ENCODE data around the gene JPH2.

The JPH2 gene

GRCh38 chr20:44120676-44121425 is 66.1 kb downstream of the JPH2 start:
- DNase-seq, result no peak

GRCh38 chr20:44118185-44119033 is 68.6 kb downstream of the JPH2 start:
- DNase-seq, result no peak

- DNase-seq, result no peak
These were observed 69.4 kb downstream of the JPH2 start for GRCh38 chr20:44117296-44118184.

- no peak for DNase-seq
These were observed 71.0 kb downstream of the JPH2 start for GRCh38 chr20:44115762-44116644.

- no peak for DNase-seq
These were observed 71.8 kb downstream of the JPH2 start for GRCh38 chr20:44115181-44115580.

GRCh38 chr20:44113618-44114376 is 73.2 kb downstream of the JPH2 start:
- no peak for DNase-seq

GRCh38 chr20:44112889-44113617 is 73.9 kb downstream of the JPH2 start:
- no peak for DNase-seq

GRCh38 chr20:44112456-44112855 is 74.5 kb downstream of the JPH2 start:
- DNase-seq, result no peak

GRCh38 chr20:44111712-44112335 is 75.2 kb downstream of the JPH2 start:
- no peak for DNase-seq

GRCh38 chr20:44110816-44111568 is 76.0 kb downstream of the JPH2 start:
- no peak for DNase-seq

- no peak for DNase-seq
These were observed 77.0 kb downstream of the JPH2 start for GRCh38 chr20:44109951-44110361.

GRCh38 chr20:44106615-44107014 is 80.4 kb downstream of the JPH2 start:
- no peak for DNase-seq

GRCh38 chr20:44104798-44105517 is 82.0 kb downstream of the JPH2 start:
- DNase-seq, result no peak

GRCh38 chr20:44102582-44102981 is 84.4 kb downstream of the JPH2 start:
- no peak for DNase-seq

GRCh38 chr20:44099832-44100231 is 87.2 kb downstream of the JPH2 start:
- DNase-seq, result no peak

- no peak for DNase-seq
These were observed 88.3 kb downstream of the JPH2 start for GRCh38 chr20:44098657-44099056.

GRCh38 chr20:44098256-44098630 is 88.7 kb downstream of the JPH2 start:
- DNase-seq, result no peak

- DNase-seq, result no peak
These were observed 89.3 kb downstream of the JPH2 start for GRCh38 chr20:44097521-44098255.

Measured in stimulated activated CD4-positive, alpha-beta T cell treated with anti-CD3 and anti-CD28 coated beads, Interleukin-15, amount 100 ng/mL, for 24 hours (primary cell).